GM19455 (cell line): ENCODE results near the gene OR10A3.
"Not testable (repeated sequence)": the region's sequence is repeated elsewhere in the genome, so short reads cannot be mapped to it uniquely, and the experiment has no call there.

ENCODE experiments used
- ATAC-seq: cut with Tn5 transposase; IDR thresholded peaks from one replicate; pipeline ENCODE4 v1.9.1; 2021; ENCODE audit not compliant: unreplicated experiment

Gene OR10A3

DNA sequence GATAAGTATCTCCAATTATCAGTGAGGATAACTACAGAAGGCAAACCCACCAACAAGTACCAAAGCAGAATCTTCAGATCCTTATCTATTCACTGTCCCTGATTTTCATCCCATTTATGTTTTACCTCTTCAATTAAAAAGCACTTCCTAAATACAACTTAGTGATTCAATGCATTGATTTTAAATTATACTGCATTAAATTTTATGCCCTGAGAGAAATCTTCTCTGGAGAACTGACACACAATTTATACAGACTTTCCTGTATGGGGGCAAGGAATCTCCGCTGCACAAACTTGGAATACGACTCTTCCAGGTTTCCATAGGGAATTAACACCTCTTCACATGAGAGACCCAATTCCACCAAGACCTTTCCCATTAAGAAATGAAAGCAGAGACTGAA is at the start of gene OR10A3:
TSS of gene OR10A3 (minus strand) at position 101 of the 400 bp plus-strand sequence. CDS start 2,188 bp downstream, outside the sequence.
- no peak for ATAC-seq

DNA sequence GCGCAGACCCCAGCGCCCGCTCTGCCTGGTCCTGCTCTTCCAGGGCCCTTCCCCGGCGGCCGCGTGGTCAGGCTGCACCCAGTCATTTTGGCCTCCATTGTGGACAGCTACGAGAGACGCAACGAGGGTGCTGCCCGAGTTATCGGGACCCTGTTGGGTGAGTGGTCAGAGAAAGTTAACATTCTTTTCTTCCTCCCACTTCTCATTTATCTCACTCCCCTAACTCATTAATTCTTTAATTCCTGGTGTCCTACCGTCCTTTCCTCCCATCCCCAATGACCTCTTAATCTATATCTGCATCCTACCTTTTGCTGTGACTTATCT is 46.0 kb upstream of the OR10A3 start:
- ATAC-seq: not testable (repeated sequence)

GRCh38 chr11:7986768-7987559 is 45.5 kb upstream of the OR10A3 start, which contains the start of gene EIF3F:
TSS of gene EIF3F (plus strand) at chr11:7987337. CDS start at chr11:7987353, 16 bp downstream.
- ATAC-seq: peak; percentile 98

- no peak for ATAC-seq
Observed at GRCh38 chr11:7983832-7984590, 42.5 kb upstream of the OR10A3 start.

GRCh38 chr11:7982582-7983119 is 41.1 kb upstream of the OR10A3 start:
- no peak for ATAC-seq

DNA sequence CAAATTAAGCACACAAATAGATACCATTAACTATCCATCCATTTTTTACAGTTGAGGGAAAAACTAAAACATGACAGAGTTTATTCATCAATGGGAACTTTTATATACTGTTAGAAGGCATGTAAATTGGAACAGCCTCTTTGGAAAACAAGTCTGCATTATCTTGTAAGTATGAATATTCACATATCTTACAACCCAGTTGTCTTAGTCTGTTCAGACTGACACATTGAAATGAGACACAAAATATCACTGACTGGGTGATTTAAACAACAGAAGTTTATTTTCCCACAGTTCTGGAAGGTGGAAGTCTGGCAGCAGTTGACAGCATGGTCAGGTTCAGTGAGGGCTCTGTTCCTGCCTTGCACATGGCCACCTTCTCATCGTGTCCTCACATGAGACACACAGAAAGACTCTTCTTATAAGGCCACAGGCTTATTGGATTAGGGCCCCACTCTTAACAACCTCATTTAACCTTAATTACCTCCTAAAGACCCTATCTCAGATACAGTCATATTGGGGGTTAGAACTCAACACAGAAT is 40.2 kb upstream of the OR10A3 start:
- no peak for ATAC-seq

DNA sequence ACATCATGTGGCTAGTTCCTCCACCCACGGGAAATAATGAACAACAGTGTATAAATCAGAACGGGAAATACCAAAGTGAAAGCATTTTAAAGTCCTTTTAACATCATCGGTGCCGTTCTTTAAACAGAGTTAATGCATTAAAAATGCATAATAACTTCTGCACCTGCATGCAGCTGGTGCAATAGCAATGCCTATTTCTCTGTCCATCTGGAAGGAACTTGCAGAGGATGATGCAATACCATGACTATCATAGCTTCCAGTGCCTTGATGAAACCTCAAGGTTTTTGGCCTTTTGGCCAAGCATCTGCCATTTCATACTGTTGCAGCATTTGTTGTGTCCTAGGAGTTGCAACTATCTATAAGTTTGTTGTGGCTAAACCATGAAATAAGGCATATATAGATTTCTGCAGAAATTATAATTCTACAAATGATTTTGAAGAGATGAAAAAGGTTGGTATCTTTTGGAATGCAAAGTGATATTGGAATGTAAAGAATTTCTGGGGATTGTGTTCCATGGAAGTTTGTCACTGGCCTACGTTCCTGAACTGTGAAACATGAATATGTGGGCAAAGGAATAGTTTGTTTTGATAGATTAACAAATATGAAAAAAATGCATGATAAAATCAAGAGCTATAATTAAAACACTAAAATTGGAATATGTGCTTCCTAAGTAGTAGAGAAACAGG is 35.9 kb upstream of the OR10A3 start:
- ATAC-seq: no peak

DNA sequence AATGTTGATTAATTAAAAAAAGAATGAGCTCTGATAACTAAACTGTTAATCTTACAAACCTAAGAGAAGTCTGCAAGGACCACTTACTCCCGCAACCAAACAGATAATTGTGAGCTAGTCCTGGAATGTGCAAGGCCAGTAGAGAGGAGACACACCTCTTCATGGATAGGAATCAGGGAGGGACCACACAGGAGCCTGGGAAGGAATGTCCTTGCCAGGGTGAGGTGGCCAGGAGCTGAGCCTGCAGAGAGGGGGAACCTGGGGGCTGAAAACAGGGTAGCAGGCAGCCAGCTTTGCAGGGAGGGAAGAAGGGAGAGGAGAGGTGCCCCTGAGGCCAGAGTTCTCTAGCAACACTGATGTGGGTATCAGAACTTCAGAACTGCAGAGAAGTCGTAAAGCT is 33.2 kb upstream of the OR10A3 start:
- ATAC-seq: no peak

DNA sequence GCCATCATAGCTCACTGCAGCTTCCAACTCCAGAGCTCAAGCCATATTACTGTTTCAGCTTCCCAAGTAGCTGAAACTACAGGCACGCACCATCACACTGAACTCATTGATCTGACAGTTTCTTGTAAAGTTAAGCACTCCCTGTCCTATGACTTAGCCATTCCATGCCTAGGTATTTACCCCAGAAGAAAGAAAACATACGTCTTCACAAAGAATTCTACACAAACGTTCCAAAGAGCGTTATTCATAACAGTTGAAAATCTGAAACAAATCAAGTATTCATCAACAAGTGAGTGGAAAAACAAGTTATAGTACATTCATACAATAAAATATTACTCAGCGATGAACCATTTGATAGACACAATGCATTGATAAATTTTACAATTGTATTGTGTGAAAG is 31.5 kb upstream of the OR10A3 start:
- no peak for ATAC-seq

GRCh38 chr11:7971846-7972245 is 30.3 kb upstream of the OR10A3 start:
- no peak for ATAC-seq

DNA sequence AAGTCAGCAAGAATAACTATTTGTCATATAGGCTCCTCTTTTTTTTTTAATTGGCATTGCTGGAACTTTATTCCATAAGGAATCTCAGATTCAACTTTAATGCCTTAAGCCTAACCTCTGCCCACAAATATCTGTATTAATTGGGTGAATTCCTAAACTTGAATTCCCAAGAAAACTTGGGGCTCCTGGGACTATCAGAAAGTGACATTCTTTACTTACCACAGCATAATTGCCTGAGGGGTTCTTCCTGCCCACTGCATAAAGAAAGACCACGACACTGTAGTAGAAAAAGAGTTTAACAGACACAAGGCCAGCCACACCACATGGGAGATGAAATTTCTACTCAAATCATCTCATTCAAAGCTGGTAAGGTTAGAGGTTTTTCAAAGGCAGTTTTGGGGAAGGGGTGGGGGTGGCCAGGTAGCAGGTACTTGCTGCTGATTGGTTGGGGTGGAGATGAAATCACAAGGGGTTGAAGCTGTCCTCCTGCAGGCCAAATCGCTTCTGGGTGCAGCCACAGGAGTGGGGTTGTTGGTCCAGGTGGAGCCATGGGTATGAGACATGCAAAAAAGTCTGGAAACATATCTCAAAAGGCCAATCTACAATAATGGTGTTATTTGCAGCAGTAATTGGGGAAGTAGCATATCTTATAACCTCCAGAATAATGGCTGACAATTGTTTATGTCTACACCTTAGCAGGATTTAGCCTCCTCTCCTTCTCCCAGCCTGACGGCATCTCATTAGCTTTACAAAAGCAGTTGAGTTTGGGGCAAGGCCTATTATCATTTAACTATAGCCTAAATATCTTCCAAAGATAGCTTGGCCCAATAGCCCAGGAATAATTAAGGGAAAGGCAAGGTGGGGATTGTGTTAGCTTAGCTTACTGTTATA is 28.5 kb upstream of the OR10A3 start:
- no peak for ATAC-seq

GRCh38 chr11:7968686-7969085 is 27.2 kb upstream of the OR10A3 start:
- no peak for ATAC-seq

GRCh38 chr11:7967826-7968225 is 26.3 kb upstream of the OR10A3 start:
- no peak for ATAC-seq

GRCh38 chr11:7967097-7967496 is 25.6 kb upstream of the OR10A3 start:
- ATAC-seq: no peak

GRCh38 chr11:7965386-7965785 is 23.9 kb upstream of the OR10A3 start, which contains the start of gene NLRP10:
TSS of gene NLRP10 (minus strand) at chr11:7965447. CDS start at chr11:7963495, 1,952 bp downstream.
- no peak for ATAC-seq

GRCh38 chr11:7964873-7965272 is 23.4 kb upstream of the OR10A3 start:
- ATAC-seq: no peak

GRCh38 chr11:7964261-7964660 is 22.8 kb upstream of the OR10A3 start:
- no peak for ATAC-seq

- ATAC-seq: no peak
Observed at GRCh38 chr11:7955191-7955590, 13.7 kb upstream of the OR10A3 start.

- ATAC-seq: no peak
Observed at GRCh38 chr11:7949934-7950333, 8.4 kb upstream of the OR10A3 start.

- ATAC-seq: no peak
Observed at GRCh38 chr11:7944123-7944522, 2.6 kb upstream of the OR10A3 start.
